SKM-1 treated with dmso at 0.1 percent for 144 hours (cell line): ENCODE data around the gene ZMAT1.
"Not testable (repeated sequence)": the region's sequence is repeated elsewhere in the genome, so short reads cannot be mapped to it uniquely, and the experiment has no call there.

ENCODE experiments used
- DNase-seq: peaks from one replicate; lab custom pipeline; 2025; ENCODE audit not compliant: unreplicated experiment; lab: John Stamatoyannopoulos, UW

ZMAT1 gene

GRCh38 chrX:101931488-101932248, at the start of gene ZMAT1:
TSS of gene ZMAT1 (minus strand) at chrX:101932027. CDS start at chrX:101932008, 19 bp downstream.
- peak; percentile 84 for DNase-seq

GRCh38 chrX:101977106-101977505, 45.3 kb upstream of the ZMAT1 start:
- no peak for DNase-seq

- no peak for DNase-seq
Measured at GRCh38 chrX:101973066-101973465, 41.2 kb upstream of the ZMAT1 start.

GRCh38 chrX:101964923-101965539, 33.2 kb upstream of the ZMAT1 start:
- not testable (repeated sequence) for DNase-seq

GRCh38 chrX:101958139-101958538, 26.3 kb upstream of the ZMAT1 start:
- DNase-seq = no peak

GRCh38 chrX:101957174-101957573, 25.3 kb upstream of the ZMAT1 start:
- no peak for DNase-seq

GRCh38 chrX:101956556-101956955, 24.7 kb upstream of the ZMAT1 start:
- no peak for DNase-seq

GRCh38 chrX:101950581-101950980, 18.8 kb upstream of the ZMAT1 start:
- no peak for DNase-seq

- no peak for DNase-seq
Measured at GRCh38 chrX:101932249-101932570, 383 bp upstream of the ZMAT1 start.

- no peak for DNase-seq
Measured at GRCh38 chrX:101931136-101931487, 715 bp downstream of the ZMAT1 start.

GRCh38 chrX:101925733-101926132, 6.1 kb downstream of the ZMAT1 start:
- no peak for DNase-seq

GRCh38 chrX:101918751-101919150, 13.1 kb downstream of the ZMAT1 start:
- DNase-seq = no peak

- DNase-seq = no peak
Measured at GRCh38 chrX:101906136-101906796, 25.6 kb downstream of the ZMAT1 start.

GRCh38 chrX:101904996-101905395, 26.8 kb downstream of the ZMAT1 start:
- DNase-seq = no peak
